HG03575 (cell line): ENCODE results near the gene CCNL2.
A peak's percentile ranks its signal among the peaks of the same experiment; 100 is the strongest.
"Not testable (repeated sequence)": the region's sequence is repeated elsewhere in the genome, so short reads cannot be mapped to it uniquely, and the experiment has no call there.

Experiments
- ATAC-seq: cut with Tn5 transposase; IDR thresholded peaks from one replicate; pipeline ENCODE4 v1.9.1; 2021; ENCODE audit not compliant: unreplicated experiment, insufficient number of reproducible peaks, low FRiP score; ENCODE audit errors: extremely low read depth

Gene CCNL2

GRCh38 chr1:1381294-1381693, 17.8 kb downstream of the CCNL2 start:
- ATAC-seq = no peak

DNA sequence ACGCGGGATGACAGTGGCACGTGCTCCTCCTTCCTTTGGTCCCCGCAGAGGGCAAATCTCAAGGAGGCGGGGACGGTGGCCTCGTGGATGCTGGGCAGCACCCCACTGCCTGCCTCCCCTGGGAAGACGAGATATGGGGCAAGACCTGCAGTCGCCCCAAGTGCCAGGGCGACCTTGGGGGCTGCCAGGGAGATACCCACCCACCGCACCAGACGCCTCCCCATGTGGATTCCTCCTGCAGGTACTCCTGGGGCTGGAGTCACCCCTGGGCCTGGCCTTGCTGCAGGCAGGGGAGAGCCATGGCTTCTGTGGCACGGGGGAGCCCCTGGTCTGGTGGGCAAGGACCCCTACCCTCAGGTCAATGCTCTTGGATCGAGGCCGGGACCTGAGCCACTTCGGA, 18.3 kb downstream of the CCNL2 start:
- no peak for ATAC-seq

DNA sequence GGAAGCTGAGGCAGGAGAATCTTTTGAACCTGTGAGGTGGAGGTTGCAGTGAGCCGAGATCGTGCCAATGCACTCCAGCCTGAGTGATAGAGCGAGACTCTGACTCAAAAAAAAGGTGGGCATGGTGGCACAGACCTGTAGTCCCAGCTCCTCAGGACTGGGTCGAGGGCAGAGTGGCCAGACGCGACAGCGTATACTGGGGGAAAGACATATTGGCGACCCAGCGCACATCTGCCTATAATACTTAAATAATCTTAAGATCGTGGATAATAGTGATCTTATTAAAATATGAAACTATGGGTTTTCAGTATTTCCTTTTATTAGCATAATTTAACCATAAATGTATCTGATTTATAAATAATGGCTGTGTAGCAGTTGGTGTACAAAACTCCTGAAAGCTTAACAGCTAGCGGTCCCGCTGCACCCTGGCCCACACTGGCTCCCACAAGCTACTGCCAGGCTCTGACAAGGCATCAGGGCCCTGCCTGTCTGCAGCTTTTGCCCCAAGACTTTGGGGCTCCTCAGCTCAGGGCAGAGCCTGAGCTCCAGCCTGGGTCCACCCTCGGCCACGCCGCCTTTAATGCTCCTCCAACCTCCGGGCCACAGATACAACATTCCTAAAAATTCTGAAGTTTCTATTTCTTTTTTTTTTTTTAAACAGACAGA, 21.5 kb downstream of the CCNL2 start:
- no peak for ATAC-seq

- ATAC-seq = no peak
Measured at GRCh38 chr1:1376551-1377226, 22.4 kb downstream of the CCNL2 start.

DNA sequence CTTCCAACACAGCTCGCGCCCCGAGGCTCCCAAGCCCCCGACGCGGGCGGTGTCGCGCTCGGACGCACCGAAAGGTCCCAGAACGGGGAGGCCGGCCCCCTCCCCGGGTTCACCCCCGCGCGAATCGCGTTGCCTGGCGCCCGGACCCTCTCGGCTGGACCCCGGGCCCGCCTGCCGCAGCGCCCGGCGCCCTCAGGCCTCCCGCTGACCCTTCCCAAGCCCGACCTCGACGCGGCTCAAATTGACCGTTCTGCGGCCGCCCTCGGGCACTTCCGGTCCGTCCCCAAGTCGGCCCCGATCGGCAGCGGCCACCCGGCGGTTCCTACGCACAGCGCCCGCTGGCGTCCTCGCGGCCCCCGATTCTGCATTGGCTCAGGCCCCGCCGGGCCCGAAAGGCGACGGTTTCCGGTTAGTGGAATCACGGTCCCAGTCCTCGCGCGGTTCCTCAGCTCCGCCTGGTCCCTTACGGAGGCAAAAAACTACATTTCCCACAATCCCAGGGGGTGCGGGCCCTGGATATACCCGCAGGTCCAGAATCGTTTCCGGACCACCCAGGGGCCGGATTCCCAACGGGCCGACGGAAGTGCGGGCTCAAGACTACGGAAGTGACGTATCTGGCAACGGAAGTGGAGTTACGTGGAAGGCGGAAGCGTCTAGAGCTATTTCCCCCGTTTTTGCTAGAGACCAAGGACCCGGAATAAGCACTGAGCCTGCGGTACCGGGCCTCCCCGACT, 24.0 kb downstream of the CCNL2 start, which contains the start of gene AURKAIP1:
Gene AURKAIP1 (minus strand): TSS at position 279 of the 734 bp plus-strand sequence. CDS start 451 bp downstream, outside the sequence.
- peak; percentile 49 for ATAC-seq

DNA sequence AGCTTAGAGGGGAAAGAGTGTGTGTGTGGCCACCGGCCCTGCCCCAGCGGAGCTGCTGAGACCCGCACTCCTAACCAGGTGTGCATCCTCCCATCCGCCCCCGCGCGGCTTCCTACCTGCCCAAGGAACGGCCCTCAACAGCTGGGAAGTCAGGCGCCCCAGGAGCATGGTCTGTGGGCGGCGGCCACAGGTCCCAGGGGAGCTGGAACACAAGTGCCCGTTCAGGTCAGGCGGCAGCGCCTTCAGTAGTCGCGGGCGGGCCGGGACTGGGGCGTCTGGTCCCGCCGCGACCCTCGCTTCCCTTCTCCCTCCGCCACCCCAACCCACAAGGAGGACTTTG, 24.6 kb downstream of the CCNL2 start:
- no peak for ATAC-seq

DNA sequence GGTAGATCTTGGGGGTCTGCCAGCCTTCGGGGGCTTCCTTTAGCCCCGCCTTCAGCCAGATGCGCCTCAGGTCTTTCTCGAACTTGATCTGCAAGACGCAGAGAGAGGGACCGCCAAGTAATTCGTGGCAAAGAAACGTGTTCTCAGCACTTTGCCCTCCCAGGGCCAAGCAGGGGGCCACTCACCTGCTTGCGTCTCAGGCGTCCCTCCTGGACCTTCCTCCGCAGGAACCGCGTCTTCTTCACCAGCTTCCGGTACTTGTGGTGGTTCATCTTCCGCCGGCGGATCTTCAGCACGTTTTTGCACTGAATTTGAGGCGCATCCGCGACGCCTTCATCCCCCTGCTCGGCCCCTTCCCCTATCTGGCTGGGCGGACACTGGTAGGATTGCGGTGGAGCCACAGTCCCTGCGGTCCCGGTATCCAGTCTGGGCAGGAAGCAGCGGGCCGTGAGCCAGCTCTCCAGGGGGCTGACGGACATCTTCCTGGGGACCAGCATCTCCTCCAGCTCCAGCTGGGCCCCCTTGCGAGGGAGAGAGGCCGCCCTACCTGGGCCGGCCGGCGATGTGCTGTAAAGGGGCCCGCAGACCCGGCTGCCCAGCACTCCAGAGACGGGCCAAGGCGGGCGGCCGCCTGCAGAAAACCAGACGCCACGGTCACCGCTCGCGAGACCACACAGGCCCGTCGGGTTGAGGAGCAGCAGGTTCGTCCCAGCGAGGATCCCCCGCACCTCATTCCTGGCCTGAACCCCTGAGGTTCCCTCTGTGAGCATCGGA, 25.1 kb downstream of the CCNL2 start:
- ATAC-seq = no peak

GRCh38 chr1:1373051-1373814, 25.9 kb downstream of the CCNL2 start:
- ATAC-seq = no peak

DNA sequence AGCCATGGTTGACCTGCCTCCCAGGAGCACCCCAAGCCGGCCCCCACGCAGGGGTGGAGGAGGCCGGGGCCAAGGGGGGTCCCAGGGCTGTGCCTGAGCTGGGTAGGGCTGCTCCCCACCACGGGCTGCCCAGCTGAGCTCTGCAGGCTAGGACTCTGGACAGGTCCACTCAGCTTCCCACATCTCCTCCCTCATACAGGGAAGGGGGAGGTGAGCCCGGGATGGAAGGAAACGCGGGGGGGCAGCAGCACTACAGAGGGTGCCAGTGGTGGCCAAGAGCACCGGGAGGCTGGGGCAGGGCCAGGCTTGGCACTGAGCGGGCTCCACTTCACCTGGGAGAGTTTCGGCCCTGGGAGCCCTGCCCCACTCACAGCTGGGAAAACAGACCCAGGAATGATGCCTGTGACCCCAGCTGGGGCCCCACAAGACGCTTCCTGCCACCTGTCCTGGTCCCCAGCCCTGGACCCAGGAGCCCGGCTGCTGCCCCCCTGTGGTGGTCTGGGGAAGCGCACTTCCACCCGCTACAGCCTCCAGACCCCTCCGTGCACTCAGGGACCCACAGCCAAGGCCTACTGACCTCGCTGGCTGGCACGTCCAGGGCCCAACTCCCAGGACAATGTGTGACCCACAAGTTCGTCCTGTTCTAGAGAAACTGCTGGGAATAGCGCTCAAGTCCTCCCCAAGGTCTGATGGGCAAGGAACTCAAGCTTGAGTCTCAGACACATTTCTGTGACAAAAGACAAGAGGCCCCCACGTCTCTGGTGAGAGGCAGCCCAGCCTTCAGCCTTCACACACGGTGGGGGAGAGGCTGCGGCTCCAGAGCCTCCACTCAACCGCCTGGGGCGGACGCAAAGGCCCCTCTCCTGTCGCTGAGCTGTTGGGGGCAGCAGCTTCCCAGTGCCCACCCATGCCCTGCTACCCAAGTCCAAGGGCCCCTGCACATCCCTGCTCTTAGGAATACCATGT, 27.1 kb downstream of the CCNL2 start:
- ATAC-seq = no peak

DNA sequence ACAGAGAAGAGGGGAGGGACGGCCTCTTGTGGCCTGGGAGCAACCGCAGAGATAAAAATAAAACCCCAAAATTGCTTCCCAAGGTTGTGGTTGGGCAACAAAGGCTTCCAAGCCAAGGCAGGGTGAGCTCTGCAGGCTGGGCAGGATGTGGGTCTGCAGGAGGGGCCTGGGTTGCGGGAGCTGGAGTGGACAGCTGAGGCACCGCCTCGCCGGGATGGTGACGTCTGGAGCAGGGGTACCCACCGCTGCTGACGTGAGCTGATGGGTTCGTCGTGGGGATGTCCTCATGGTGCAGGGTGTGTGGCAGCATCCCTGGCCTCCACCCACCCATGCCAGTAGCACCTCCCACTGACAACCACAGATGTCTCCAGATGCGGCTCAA, 27.8 kb downstream of the CCNL2 start:
- ATAC-seq = no peak

GRCh38 chr1:1370771-1371300, 28.3 kb downstream of the CCNL2 start:
- no peak for ATAC-seq

GRCh38 chr1:1370094-1370493, 29.0 kb downstream of the CCNL2 start:
- ATAC-seq = not testable (repeated sequence)

GRCh38 chr1:1367315-1367714, 31.8 kb downstream of the CCNL2 start:
- ATAC-seq = no peak

- ATAC-seq = no peak
Measured at GRCh38 chr1:1366699-1367066, 32.5 kb downstream of the CCNL2 start.

- no peak for ATAC-seq
Measured at GRCh38 chr1:1365875-1366698, 33.0 kb downstream of the CCNL2 start.

GRCh38 chr1:1364266-1364665, 34.9 kb downstream of the CCNL2 start:
- ATAC-seq = no peak

GRCh38 chr1:1361982-1362423, 37.1 kb downstream of the CCNL2 start:
- ATAC-seq = no peak
